K562 (cell line): ENCODE results near the gene APOLD1. TPM values are rescaled to one million over a fixed set of nuclear protein-coding genes. Genes with fewer than 3 reads are reported as not detected.

Experiments used
- ATAC-seq: fragments of 200-7000 bp; cut with Tn5 transposase; 3 replicates; pipeline ENCODE4 v1.9.1; 2020; ENCODE audit warnings: moderate library complexity
- BruUV-seq: library from RNA; stranded (reverse); fragments of 400-500 nt; replicated peaks from 2 replicates; lab custom pipeline; 2021; lab: Mats Ljungman, UMichigan
- CTCF ChIA-PET: fragments of 300-600 bp; formaldehyde crosslinking; extraction: SDS; loops from one replicate; lab custom pipeline; 2021; ENCODE audit warnings: low intra/inter-chr PET ratio; lab: Yijun Ruan, JAX
- POLR2A ChIA-PET: fragments of 300-600, 350-650 bp; sonication (Branson Sonifier 250); formaldehyde crosslinking; extraction: SDS; loops from one replicate; lab custom pipeline; 2021; ENCODE audit warnings: antibody characterized with exemption, inconsistent platforms; lab: Yijun Ruan, JAX
- DNase-seq, 4 experiments: peaks; one replicate each; pipeline versions ENCODE4 v3.0.0 to v3.0.0-alpha.2; 2011 to 2018; ENCODE audit warnings: low spot score in 3 of 4, mixed read lengths in 3 of 4; ENCODE audit errors: extremely low read depth in 1 of 4
- FAIRE-seq: peaks from 2 replicates; lab custom pipeline; 2011; peaks lifted over from hg19 to GRCh38; lab: Jason Lieb, UNC
- H2AFZ ChIP-seq: 2 replicates; pipeline ENCODE4 v1.6.0; 2011; ENCODE audit warnings: low read depth, low read length, control low read depth, inconsistent platforms
- H3K27ac ChIP-seq: fragments of 200-600 bp; 3 replicates; pipeline ENCODE4 v1.8.0; 2011; ENCODE audit warnings: low read depth, mild to moderate bottlenecking, control low read depth, inconsistent platforms, low read length, moderate library complexity, mixed read lengths; ENCODE audit errors: extremely low read depth
- H3K27me3 ChIP-seq, 2 experiments: fragments of 300-600 bp in 1 of 2; 2 replicates in 1 of 2; 3 replicates in 1 of 2; pipeline versions ENCODE4 v1.6.0 to v1.8.0; 2011; ENCODE audit warnings: inconsistent platforms in 2 of 2, low read length in 2 of 2, mild to moderate bottlenecking in 1 of 2, mixed read lengths in 1 of 2, moderate library complexity in 1 of 2; ENCODE audit not compliant: control insufficient read depth in 2 of 2, insufficient read depth in 2 of 2
- H3K36me3 ChIP-seq: fragments of 300-600 bp; 3 replicates; pipeline ENCODE4 v1.8.0; 2011; ENCODE audit warnings: mild to moderate bottlenecking, low read length, inconsistent platforms; ENCODE audit not compliant: control insufficient read depth, insufficient read depth
- H3K4me1 ChIP-seq, 2 experiments: fragments of 200-600 bp in 1 of 2; replicated peaks in 1 of 2; 2 replicates in 1 of 2; 3 replicates in 1 of 2; pipeline versions ENCODE4 v1.5.1 to v1.8.0; 2011; ENCODE audit warnings: inconsistent platforms in 2 of 2, low read length in 2 of 2, mild to moderate bottlenecking in 1 of 2, mixed read lengths in 1 of 2, moderate library complexity in 1 of 2; ENCODE audit not compliant: control insufficient read depth in 2 of 2, insufficient read depth in 2 of 2
- H3K4me2 ChIP-seq: 2 replicates; pipeline ENCODE4 v1.6.1; 2011; ENCODE audit warnings: low read length, control low read depth, inconsistent platforms, mixed read lengths; ENCODE audit not compliant: insufficient read depth
- H3K4me3 ChIP-seq: fragments of 200-600 bp; sonication (generic), shearing (Covaris generic); 2 replicates; pipeline ENCODE4 v1.5.1; 2016; ENCODE audit warnings: control low read depth, inconsistent platforms
- H3K79me2 ChIP-seq: fragments of 200-600 bp; 3 replicates; pipeline ENCODE4 v1.8.0; 2011; ENCODE audit warnings: low read length, inconsistent platforms; ENCODE audit not compliant: control insufficient read depth, insufficient read depth
- H3K9ac ChIP-seq, 2 experiments: 2 replicates each; pipeline versions ENCODE4 v1.6.0 to v1.6.1; 2011; ENCODE audit warnings: low read depth in 2 of 2, low read length in 2 of 2, control low read depth in 1 of 2, inconsistent platforms in 1 of 2, mild to moderate bottlenecking in 1 of 2, mixed read lengths in 1 of 2; ENCODE audit not compliant: insufficient read depth in 1 of 2
- H3K9me1 ChIP-seq: one replicate; pipeline ENCODE4 v1.6.0; 2011; ENCODE audit warnings: inconsistent platforms, mild to moderate bottlenecking, low read length, moderate library complexity; ENCODE audit not compliant: control insufficient read depth, insufficient read depth
- H3K9me3 ChIP-seq: replicated peaks from 2 replicates; pipeline ENCODE4 v1.5.1; 2011; ENCODE audit warnings: low read depth, low read length, inconsistent platforms; ENCODE audit not compliant: control insufficient read depth, insufficient read depth
- H4K20me1 ChIP-seq: replicated peaks from 2 replicates; pipeline ENCODE4 v1.6.1; 2011; ENCODE audit warnings: low read length, inconsistent platforms, mixed read lengths; ENCODE audit not compliant: control insufficient read depth, insufficient read depth
- CBFB ChIP-seq: sonication (generic); formaldehyde crosslinking; IDR thresholded peaks from 2 replicates; pipeline ENCODE4 v1.4.0; 2020; ENCODE audit warnings: mild to moderate bottlenecking, missing genetic modification reagents
- CBX5 ChIP-seq: IDR thresholded peaks from 2 replicates; pipeline ENCODE4 v1.6.1; 2014; ENCODE audit warnings: low read depth, borderline replicate concordance
- CCNT2 ChIP-seq: IDR thresholded peaks from 2 replicates; pipeline ENCODE4 v1.6.1; 2011; ENCODE audit warnings: borderline replicate concordance, low read depth, mild to moderate bottlenecking, moderate library complexity, mixed read lengths, low read length; ENCODE audit not compliant: insufficient read length; ENCODE audit errors: extremely low read depth
- ETV1 ChIP-seq: fragments of 450-650 bp; conservative IDR thresholded peaks from 2 replicates; pipeline ENCODE4 v1.6.1; 2016; ENCODE audit warnings: missing genetic modification characterization, control low read depth, low read depth, missing compliant biosample characterization
- HDAC2 ChIP-seq: fragments of 450-650 bp; IDR thresholded peaks from 2 replicates; pipeline ENCODE4 v1.6.1; 2016; ENCODE audit warnings: mild to moderate bottlenecking
- HIVEP1 ChIP-seq: fragments of 250-450 bp; sonication (Bioruptor Pico); IDR thresholded peaks from 2 replicates; pipeline ENCODE4 v1.4.0; 2020; ENCODE audit warnings: mild to moderate bottlenecking
- HMGN3 ChIP-seq: IDR thresholded peaks from 2 replicates; pipeline ENCODE4 v1.6.1; 2011; ENCODE audit warnings: borderline replicate concordance, low read depth, mild to moderate bottlenecking, mixed read lengths, low read length; ENCODE audit not compliant: insufficient read length; ENCODE audit errors: extremely low read depth
- NR2F6 ChIP-seq: fragments of 450-650 bp; formaldehyde crosslinking; IDR thresholded peaks from 2 replicates; pipeline ENCODE4 v1.4.0; 2020; ENCODE audit warnings: mild to moderate bottlenecking
- SIX5 ChIP-seq, 2 experiments: IDR thresholded peaks; 2 replicates each; pipeline ENCODE4 v1.6.1; 2011; ENCODE audit warnings: low read length in 2 of 2, borderline replicate concordance in 1 of 2, low read depth in 1 of 2, mild to moderate bottlenecking in 1 of 2, moderate library complexity in 1 of 2; ENCODE audit not compliant: insufficient read depth in 1 of 2
- SLC30A9 ChIP-seq: fragments of 250-450 bp; sonication (Bioruptor Pico); IDR thresholded peaks from 2 replicates; pipeline ENCODE4 v1.8.0; 2022; ENCODE audit warnings: mild to moderate bottlenecking, moderate library complexity
- SMARCB1 ChIP-seq: IDR thresholded peaks from 2 replicates; pipeline ENCODE4 v1.6.1; 2011; ENCODE audit warnings: improper control_type of control experiment, low read depth; ENCODE audit not compliant: insufficient read length
- SNIP1 ChIP-seq: fragments of 450-650 bp; IDR thresholded peaks from 2 replicates; pipeline ENCODE4 v1.7.1; 2017; ENCODE audit warnings: low read depth, mild to moderate bottlenecking
- SPI1 ChIP-seq: IDR thresholded peaks from 2 replicates; pipeline ENCODE4 v1.6.1; 2011; ENCODE audit warnings: low read depth, low read length, control low read depth, borderline replicate concordance
- ZNF212 ChIP-seq: fragments of 450-650 bp; formaldehyde crosslinking; IDR thresholded peaks from 2 replicates; pipeline ENCODE4 v1.4.0; 2020; ENCODE audit warnings: mild to moderate bottlenecking
- ZNF589 ChIP-seq: fragments of 200-800 bp; sonication (Bioruptor generic); IDR thresholded peaks from 2 replicates; pipeline ENCODE4 v1.6.1; 2016; ENCODE audit warnings: low read depth, missing genetic modification characterization, missing compliant biosample characterization
- ZNF764 ChIP-seq: fragments of 250-450 bp; sonication (Bioruptor Pico); IDR thresholded peaks from 2 replicates; pipeline ENCODE4 v1.4.0; 2020; ENCODE audit warnings: low read depth, mild to moderate bottlenecking, moderate library complexity
- ZNF780A ChIP-seq: fragments of 250-450 bp; sonication (Bioruptor Pico); IDR thresholded peaks from 2 replicates; pipeline ENCODE4 v1.5.0; 2021; ENCODE audit warnings: mild to moderate bottlenecking
- WGBS: fragments of 100-300 bp; shearing (Covaris generic); methylation state at CpG from one replicate; pipeline ENCODE4 v1.1.6; 2016; ENCODE audit warnings: low coverage, mixed read lengths; ENCODE audit not compliant: insufficient coverage; ENCODE audit errors: missing lambda C conversion rate; 5-methylcytosine and 5-hydroxymethylcytosine counted together
- in situ Hi-C: fragments of 300-500 bp; cut with MboI; formaldehyde crosslinking; loops from 4 replicates; pipeline ENCODE4 v1.15.0; 2018; ENCODE audit warnings: inconsistent platforms, mixed read lengths
- intact Hi-C: fragments of 100-400 bp; cut with micrococcal nuclease; formaldehyde crosslinking; loops from 2 replicates; pipeline ENCODE4 v1.14.2; 2022
- polyA plus RNA-seq, 8 experiments: library from polyadenylated mRNA; depleted of rRNA in 4 of 8; stranded (reverse) in 5 of 8; unstranded in 3 of 8; fragments of >200 nt; fragmentation: Nextera tagmentation in 2 of 8; fragmentation: Illumina TruSeq in 1 of 8; extraction: Ambion mirVana in 2 of 8; extraction: Trizol in 1 of 8; gene quantifications; 2 replicates each; pipeline versions ENCODE4 v1.2.1 to v1.2.3, GENCODE V29; 2011 to 2014; ENCODE audit warnings: inconsistent platforms in 1 of 8, missing spikeins in 1 of 8
- total RNA-seq, 7 experiments: library from RNA; depleted of rRNA in 6 of 7; stranded (reverse); fragments of >200 nt in 6 of 7; fragmentation: Illumina TruSeq in 2 of 7; extraction: Trizol in 2 of 7; gene quantifications; 2 replicates each; pipeline versions ENCODE4 v1.2.1 to v1.2.3, GENCODE V29; 2011 to 2021; ENCODE audit warnings: low replicate concordance in 1 of 7
- TF ChIP-seq, protein P1 (sequence below): fragments of 450-650 bp; IDR thresholded peaks from 2 replicates; pipeline ENCODE4 v1.6.1; 2014; ENCODE audit warnings: low read depth, mild to moderate bottlenecking, moderate library complexity, borderline replicate concordance
- TF ChIP-seq, protein P2 (sequence below): sonication (generic); formaldehyde crosslinking; IDR thresholded peaks from 2 replicates; pipeline ENCODE4 v1.8.0; 2022; ENCODE audit warnings: mild to moderate bottlenecking, missing genetic modification reagents

Gene APOLD1
- total and polyA plus RNA-seq, 9 of the 15 experiments (the other 6 are each of a cell fraction or from before 2014, with no cell fraction given) = 0.28 to 1.1 (median 0.61) TPM

DNA sequence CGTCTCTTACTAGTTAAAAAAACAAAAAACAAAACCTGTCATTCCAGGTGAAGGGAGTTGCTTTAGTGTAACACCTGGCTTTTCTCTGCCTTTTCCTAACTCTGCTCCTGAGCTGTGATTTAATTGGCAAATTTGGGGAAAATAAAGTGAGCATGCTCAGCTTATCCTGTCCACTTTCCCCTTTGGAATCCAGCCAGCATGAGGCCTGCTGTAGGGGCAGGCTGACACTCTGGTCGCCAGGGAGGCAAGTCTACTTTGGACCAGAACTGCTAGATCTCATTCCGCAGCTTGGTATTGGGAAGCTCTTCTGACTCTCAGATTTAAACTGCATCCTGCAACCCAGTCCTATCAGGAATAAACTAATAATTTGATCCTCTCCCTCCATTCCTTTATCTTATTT, 38.2 kb upstream of the APOLD1 start:
- no peak for DNase-seq
- H3K4me2 ChIP-seq = no peak overlapping the region
- FAIRE-seq = no peak
- CTCF ChIA-PET = no interaction called here
- intact Hi-C loops = no loop called here
- no peak overlapping the region for H3K4me3 ChIP-seq
- POLR2A ChIA-PET = interaction anchor here (0.7 to 1.2 kb wide), 2 partner anchors 20 to 1077 kb away, joined by 3 to 4 read pairs; no protein-coding TSS in a partner anchor
- no TSS peak for BruUV-seq
- no peaks in the 10 kb centered on the region for H4K20me1 ChIP-seq
- TF ChIP-seq SLC30A9 (no peak), SNIP1 (no peak), HDAC2 (no peak), HIVEP1 (no peak), CBX5 (no peak), ETV1 (no peak), SMARCB1 (no peak), CBFB (CRISPR knock-in tag) (no peak), SPI1 (no peak), ZNF764 (CRISPR knock-in tag) (no peak), NR2F6 (CRISPR knock-in tag) (no peak), ZNF589 (no peak), SIX5 (IDR thresholded peaks at IDR 0.05; ENCODE audit: borderline replicate concordance in 1 of 2, insufficient read depth in 1 of 2, low read depth in 1 of 2, low read length in 2 of 2) (no peak), ZNF780A (CRISPR knock-in tag) (no peak), CCNT2 (no peak), HMGN3 (no peak), ZNF212 (no peak)
- TF ChIP-seq, protein P1, sequence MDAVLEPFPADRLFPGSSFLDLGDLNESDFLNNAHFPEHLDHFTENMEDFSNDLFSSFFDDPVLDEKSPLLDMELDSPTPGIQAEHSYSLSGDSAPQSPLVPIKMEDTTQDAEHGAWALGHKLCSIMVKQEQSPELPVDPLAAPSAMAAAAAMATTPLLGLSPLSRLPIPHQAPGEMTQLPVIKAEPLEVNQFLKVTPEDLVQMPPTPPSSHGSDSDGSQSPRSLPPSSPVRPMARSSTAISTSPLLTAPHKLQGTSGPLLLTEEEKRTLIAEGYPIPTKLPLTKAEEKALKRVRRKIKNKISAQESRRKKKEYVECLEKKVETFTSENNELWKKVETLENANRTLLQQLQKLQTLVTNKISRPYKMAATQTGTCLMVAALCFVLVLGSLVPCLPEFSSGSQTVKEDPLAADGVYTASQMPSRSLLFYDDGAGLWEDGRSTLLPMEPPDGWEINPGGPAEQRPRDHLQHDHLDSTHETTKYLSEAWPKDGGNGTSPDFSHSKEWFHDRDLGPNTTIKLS = no peak
- TF ChIP-seq, protein P2, sequence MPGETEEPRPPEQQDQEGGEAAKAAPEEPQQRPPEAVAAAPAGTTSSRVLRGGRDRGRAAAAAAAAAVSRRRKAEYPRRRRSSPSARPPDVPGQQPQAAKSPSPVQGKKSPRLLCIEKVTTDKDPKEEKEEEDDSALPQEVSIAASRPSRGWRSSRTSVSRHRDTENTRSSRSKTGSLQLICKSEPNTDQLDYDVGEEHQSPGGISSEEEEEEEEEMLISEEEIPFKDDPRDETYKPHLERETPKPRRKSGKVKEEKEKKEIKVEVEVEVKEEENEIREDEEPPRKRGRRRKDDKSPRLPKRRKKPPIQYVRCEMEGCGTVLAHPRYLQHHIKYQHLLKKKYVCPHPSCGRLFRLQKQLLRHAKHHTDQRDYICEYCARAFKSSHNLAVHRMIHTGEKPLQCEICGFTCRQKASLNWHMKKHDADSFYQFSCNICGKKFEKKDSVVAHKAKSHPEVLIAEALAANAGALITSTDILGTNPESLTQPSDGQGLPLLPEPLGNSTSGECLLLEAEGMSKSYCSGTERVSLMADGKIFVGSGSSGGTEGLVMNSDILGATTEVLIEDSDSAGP (CRISPR knock-in tag) = no peak
- H3K9ac ChIP-seq = no peak overlapping the region
- H3K36me3 ChIP-seq = no peaks in the 10 kb centered on the region
- H3K79me2 ChIP-seq = no peaks in the 10 kb centered on the region
- H3K9me1 ChIP-seq = no peaks in the 10 kb centered on the region
- WGBS = 43% methylated on average over 3 of the region's 3 CpGs
- no peak overlapping the region for H3K27ac ChIP-seq
- H3K27me3 ChIP-seq = no peaks in the 10 kb centered on the region
- no peaks in the 10 kb centered on the region for H3K9me3 ChIP-seq
- H2AFZ ChIP-seq = no peak overlapping the region
- ATAC-seq = no peak
- in situ Hi-C loops = no loop called here
- peaks cover under 1 to 4% of the 10 kb centered on the region in 2 experiments; a peak in 2 of 5 replicates for H3K4me1 ChIP-seq
